KG1 (cell line): Measurements from ENCODE around the gene MPG.
"Not testable (repeated sequence)": the region's sequence is repeated elsewhere in the genome, so short reads cannot be mapped to it uniquely, and the experiment has no call there.

Experiments
- DNase-seq: peaks from one replicate; lab custom pipeline; 2025; lab: John Stamatoyannopoulos, UW

MPG gene, protein sequence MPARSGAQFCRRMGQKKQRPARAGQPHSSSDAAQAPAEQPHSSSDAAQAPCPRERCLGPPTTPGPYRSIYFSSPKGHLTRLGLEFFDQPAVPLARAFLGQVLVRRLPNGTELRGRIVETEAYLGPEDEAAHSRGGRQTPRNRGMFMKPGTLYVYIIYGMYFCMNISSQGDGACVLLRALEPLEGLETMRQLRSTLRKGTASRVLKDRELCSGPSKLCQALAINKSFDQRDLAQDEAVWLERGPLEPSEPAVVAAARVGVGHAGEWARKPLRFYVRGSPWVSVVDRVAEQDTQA

DNA sequence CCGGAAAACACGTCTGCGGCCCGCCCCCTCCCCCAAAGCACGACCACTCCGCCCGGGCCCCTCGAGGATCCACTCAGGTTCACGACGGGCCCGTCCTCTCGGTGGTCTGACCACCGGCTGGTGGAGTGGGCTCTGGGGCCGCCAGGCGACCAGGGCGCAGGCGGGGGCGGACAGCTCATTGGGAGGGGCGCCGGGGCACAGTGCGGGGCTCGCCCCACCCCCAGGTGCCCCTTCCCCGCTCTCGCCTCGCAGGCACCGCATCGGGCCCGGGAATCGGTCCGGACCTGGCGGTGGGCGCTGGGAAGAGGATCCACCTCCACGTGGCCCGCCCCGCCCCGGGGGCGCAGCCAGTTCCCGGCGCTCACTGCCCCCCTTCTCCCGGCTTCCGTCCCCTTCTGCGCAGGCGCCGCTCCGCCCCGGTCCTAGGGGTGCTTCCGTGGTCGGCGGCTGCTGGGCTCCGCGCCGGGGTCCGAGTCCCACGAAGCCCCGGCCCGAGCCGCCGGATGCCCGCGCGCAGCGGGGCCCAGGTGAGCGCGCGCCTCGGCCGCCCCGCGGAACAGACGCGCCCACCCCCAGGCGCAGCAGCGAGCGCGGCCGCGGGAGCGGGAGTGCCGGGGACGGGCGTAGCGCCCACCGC, at the start of gene MPG:
Gene MPG, plus strand, starts transcription at position 419 of the 637 bp plus-strand sequence. Its CDS starts 85 bp downstream, at position 504.
- peak; percentile 27 for DNase-seq

DNA sequence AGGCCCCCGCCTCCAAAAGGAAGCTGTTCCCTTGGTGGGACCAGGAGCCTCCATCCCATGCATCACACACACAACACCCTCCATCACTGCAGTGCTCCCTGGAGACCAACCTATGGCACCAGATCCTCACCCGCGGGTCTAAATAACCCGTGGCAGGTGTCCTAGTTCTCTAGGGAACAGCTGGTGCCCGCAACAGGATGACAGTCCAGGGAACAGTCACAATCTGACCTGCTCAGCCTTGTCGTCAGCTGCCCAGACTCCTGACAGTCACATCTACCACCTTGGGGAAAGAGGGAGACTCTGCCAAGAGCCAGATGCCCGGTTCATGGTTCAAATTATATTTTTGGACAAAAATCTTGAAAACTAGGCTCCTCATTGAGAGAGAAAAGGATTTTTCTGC, 47.4 kb upstream of the MPG start:
- not testable (repeated sequence) for DNase-seq

DNA sequence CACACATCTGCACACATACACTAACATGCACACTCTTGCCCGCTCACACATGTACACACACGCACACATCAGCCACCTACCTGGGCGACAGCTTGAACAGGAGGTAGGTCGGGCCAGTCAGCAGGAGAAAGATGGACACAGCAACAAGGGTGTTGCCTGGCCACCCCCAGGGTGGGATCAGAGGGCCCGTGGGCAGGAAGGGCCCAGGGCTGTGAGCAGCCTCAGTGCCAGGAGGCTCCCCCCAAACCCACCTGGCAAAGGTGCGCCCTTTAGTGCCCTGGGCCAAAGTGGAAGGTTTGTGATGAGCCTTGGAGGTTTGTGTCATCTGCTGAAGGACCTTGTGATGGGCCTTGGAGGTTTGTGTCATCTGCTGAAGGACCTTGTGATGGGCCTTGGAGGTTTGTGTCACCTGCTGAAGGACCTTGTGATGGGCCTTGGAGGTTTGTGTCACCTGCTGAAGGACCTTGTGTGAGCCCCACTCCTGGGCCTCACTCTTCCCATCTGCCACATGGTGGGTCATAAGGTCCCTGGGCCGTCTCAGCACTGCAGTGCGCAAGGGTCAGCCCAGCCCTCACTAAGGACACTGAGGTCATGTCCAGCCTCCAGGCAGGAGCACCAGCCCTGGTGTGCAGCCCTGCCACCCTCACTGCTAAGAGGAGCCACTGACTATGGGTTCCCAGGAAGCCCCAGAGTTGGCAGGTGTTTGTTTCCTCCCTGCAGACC, 44.7 kb upstream of the MPG start:
- DNase-seq: not testable (repeated sequence)

DNA sequence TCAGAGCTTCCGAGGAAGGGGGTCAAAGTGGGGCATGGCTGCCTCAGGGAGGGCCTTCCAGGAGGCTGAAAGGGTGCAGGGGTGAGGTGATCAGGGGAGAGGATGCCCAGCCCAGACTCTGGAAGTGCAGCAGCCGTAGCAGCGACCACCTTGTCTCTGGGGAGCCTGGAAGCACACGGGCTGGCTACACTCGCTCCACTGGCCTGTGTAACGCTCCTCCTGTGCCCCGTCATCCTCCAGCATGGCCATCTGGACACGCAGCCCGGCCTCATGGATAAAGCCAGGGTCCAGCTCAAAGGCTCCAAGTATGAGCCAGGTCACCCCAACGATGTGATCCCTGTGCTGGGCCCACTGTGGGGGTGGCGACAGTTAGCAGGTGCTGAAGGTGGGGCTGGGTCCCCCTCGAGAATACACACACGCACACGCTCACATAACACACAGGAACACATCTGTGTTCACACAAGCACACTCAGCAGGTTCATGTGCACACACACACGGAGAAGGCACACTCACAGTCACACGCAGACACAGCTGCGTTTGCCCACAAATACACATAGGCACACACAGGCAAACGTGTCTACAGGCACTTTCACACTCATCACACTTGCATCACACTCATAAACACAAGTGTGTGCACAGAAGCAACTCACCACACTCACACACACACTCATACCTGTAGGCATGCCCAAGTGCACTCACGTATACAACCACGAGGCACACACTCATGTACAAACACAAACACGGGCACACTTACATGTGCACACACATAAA, 44.0 kb upstream of the MPG start:
- no peak for DNase-seq

DNA sequence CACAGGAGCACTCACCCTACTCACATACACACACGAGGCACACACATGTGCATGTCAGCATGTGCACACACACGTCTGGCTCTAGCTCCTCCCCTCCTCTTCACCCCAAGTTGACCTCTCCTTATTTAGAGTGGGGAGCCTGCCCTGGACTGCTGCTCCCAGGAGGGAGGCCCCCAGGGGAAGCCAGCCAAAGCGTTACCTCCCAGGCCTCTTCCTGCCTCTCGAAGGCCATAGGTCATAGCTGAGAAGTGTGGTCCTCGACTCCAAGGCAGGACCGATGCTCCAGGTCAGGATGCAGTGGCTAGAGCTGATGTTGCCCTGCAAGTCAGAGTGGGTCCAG, 43.4 kb upstream of the MPG start:
- DNase-seq: no peak

DNA sequence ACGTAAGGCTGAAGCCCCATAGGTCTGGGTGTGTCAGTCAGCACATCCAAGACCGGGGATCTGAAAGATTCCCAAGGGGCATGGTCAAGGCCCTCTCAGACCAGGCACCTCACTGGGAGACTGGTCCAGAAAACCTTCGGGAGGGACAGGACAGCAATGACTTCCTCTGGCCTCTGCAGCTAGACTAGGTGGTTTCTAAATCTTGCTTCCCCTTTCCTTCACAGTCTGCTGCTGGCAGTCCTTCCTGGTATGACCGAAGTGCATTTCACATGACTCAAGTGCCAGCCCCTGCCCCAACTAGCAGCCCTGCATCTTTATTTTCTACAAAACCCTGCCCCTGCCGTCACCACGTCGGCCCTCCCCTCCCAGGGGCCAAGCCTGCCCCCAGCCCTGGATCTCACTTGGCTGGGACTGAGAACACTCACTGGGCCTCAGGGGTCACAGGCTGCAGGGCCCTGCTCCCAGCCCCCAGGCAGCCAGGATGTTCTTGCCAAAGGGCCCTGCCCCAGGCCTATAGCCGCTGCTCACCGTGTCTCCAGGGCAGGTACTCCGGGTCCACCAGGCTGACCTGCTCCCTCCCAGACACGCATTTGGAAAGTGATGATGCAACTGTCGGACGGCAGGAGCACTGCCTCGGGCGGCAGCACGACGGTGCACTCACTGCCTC, 42.9 kb upstream of the MPG start:
- peak; percentile 47 for DNase-seq

DNA sequence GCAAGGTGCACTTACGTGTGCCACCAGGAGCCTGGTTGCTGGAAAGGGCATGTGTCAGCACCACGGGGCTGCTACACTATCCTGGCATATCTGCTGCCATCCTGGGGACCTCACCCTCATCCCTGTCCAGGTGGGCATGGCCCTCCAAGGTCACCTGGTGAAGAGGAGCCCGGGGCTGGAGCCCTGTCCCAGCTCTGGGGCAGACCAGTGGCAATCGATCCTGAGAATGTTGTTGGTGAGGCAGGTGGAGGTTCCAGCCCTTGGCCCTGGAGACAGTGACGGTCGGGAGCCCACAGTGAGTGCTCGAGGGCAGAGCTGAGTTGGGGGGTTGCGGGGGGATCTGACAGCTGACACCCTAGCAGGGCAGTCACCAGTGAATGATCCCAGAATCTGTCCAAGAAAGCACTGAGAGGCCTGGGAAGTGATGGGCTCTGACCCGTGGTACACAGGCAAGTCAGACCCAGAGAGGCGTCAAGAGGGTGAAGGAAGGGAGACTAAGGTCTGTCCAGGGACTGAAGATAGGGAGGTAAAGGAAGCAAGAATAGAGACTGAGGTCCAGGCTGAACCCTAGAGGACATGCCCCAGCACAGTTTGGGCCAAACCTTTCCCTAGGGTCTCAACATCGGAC, 42.2 kb upstream of the MPG start:
- DNase-seq: no peak

DNA sequence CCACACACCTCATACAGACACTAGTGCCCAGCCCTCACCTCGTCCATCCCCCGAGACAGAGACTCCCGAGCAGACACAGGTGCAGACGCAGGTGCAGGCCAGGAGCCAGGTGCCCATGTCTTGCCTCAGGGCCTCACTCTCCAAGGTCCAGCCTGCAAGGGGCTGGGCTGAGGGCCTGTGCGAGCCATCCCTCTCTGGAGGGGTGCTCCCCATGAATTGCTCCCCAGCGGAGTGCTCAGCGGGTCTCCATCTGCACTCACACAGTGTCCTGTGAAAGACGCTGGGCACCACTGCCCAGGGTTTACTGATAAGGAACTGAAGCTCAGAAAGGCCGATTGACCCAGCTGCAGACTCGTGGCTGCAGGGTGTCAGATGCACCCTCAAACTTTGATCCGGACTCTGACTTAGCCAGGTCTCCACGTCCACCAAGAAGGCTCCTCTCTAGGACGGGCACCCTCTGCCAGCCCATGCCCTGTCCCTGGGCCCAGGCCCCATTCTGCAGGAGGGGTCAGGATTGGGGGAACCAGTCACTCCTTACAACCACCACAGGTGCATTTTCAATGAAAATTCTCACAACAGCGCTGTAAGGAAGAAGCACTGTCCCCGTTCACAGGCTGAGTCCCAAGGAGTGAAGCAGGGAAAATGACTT, 41.6 kb upstream of the MPG start:
- DNase-seq: no peak

DNA sequence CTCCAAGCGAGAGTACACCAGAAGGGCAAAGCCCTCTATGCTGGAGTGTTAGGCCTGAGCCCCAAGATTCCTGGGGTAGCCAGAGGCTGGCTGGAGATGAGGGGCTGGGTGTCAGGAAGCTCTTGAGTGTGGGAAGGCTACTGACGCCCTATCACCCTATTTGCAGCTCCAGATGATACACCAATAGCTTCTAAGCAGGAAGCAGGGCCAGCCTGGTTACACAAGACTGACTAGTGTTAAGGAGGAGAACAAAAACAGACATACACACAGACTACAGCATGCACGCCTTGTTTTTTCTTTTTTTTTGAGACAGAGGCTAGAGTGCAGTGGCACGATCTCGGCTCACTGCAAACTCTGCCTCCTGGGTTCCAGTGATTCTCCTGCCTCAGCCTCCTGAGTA, 40.5 kb upstream of the MPG start:
- no peak for DNase-seq

DNA sequence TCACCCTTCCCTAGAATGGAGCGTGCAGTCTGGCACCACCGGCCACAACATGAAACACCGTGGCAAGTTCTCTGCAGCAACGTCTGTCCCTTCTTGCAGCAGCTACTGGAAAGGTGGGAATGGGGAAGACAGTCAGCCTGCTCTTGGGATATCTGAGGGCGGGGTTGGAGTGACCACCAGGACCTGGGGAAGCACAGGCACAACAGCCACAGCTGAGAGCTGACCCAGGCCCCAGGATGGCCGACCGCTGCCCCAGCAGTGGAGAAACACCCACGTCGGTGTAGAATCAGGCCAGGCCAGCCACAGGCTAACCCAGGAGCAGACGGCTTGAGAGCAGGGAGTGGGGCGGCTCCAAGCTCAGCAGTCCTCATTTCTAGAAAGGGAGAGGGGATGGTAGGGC, 39.8 kb upstream of the MPG start:
- DNase-seq: not testable (repeated sequence)

DNA sequence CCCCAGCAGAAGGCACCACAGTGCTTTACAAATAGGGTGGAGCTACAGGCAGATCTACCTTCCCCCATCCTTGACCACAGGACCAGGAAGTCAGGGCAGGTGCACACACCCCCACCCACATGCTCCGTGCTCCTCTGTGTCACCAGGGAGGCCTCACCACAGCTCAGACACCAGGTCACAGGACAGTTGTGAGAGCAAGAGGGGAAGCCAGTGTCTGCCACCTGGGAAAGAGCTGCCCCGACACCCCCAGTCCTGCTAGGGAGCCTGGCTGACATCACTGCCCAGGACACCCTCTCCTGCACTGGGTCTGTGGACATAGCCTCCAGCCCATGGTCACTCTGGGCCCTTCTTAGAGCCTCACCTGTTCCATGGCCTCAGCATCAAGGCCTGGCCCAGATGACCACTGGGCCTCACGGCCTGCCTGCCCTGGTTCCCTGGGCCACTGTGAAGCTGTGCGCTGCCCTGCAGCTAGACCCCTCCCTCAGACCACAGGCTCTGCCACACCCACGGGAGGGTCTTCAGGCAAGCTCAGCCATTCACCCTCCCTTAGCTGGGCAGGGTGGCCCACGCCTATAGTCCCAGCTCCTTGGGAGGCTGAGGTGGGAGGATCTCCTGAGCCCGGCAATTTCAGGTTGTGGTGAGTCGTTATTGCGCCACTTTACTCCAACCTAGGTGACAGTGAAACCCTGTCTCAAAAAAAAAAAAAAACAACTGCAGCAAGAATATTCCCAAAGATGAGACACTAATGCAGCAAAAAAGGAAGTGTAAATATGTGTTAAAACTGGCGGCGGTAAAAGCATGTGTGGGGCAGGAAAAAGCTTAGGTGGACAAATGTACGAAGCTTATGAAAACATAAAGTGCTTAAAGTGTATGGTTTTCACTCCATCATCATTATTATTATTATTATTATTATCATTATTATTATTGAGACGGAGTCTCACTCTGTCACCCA, 38.8 kb upstream of the MPG start:
- DNase-seq: no peak

DNA sequence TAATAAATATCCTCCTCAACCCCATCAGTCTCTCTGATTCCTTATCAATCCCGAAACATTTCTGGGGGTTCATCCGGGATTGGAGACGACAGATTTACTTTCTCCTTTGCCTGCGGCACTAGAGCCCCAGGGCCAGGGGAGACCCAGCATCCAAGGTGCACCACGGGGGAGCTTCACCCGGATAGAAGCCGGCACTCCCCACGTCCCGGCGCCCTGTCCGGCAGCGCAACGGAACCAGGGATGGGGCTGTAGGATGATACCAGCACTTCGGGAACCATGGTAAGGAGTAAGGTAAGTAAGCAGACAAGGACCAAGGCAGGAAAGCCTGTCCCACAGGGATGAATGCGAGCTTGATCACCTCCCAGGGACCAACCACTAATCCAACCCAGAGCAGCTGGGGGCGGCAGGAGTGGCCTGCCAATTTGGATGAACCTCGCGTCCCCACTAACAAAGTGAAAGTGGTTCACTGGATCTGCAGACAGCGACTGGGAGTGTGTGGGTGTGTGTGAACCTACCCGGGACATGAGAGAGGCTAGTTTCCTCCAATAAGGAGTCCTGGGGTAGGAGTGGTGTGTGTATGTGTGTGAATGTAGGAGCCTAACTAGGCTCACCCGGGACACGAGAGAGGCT, 36.5 kb upstream of the MPG start:
- no peak for DNase-seq

DNA sequence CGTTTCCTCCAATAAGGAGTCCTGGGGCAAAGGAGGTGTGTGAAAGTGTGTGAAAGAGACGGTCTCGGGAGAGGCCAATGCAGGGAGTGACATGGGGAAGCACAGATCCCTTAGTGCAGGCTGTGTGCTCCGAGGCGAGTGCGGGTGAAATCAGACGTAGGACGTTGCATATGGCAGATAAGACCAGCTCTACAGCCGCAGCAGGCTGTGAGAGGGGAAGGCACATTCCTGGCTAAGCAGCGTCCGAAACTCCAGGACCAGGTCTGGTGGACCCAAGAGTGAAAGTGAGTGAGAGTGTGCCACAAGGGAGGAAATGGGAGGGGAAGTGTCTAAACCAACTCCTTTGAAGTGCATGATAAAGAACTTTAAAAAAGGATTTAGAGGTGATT, 36.0 kb upstream of the MPG start:
- no peak for DNase-seq

DNA sequence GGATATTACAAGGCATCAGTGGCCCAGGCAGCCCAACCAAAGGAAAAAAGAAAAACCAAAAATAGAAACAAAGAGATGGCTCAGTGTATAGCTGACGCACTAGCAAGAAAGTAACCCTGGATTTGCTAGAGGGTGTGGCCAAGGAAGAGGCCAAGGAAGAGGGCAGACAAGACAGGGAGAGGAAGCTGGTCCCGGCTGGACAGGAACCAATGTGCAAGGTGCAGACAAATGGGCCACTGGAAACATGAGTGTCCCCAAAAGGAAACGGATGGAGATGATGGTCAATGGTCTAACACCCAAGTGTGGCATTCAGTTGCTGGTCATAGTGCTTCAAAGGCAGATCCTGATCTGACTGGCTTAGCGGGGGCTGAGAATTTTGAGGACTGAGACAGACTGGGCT, 35.3 kb upstream of the MPG start:
- DNase-seq: no peak

DNA sequence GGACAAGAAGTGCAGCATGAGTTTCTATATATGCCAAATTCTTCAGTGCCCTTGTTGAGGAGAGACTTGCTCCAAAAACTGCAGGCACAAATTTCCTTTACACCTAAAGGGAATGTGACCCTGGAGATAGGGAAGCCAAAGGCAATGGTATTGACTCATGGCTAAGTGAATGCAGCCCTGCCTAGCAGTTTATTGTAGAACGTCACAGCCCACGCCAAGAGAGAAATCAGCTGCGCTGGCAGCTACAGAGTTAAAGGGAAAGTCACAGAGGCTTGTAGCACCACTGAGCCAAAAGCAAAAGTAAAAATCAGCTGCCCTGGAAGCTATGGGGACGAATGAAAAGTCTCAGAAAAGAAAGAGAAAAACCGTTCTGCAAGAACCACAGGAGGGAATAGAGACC, 34.7 kb upstream of the MPG start:
- DNase-seq: no peak

DNA sequence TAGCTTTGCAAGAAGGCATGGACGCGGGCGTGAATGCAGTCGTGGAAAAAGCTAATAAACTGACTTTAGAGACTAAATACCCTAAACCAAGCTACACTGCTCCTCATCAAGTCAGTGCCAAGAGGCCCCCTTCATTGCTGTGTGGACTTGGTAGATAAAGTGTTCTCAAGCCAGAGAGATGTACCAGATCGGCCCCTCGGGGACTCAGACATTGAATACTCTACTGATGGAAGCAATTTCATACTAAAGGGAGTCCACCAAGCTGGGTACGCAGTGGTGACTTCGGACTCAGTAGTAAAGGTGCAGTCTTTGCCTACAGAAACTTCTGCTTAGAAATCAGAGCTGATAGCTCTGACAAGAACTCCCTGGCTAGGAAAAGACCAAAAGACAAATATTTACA, 33.4 kb upstream of the MPG start:
- DNase-seq: no peak

DNA sequence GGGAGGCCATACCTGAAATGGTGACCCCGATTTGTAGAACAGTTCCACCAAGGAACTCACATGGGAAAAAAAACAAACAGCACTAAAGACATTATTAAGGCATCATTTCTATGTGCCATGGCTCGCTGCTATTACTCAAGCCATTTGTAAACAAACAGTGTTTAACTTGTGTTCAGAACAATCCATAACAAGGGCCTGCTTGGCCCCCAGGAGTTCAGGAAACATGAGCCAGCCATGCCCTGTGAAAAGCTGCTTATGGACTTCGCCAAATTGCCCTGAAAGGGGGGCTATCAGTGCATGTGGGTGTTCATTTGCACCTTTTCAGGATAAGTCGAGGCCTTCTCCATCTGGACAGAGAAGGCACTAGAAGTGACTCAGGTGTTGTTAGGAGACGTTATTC, 32.6 kb upstream of the MPG start:
- DNase-seq: no peak

DNA sequence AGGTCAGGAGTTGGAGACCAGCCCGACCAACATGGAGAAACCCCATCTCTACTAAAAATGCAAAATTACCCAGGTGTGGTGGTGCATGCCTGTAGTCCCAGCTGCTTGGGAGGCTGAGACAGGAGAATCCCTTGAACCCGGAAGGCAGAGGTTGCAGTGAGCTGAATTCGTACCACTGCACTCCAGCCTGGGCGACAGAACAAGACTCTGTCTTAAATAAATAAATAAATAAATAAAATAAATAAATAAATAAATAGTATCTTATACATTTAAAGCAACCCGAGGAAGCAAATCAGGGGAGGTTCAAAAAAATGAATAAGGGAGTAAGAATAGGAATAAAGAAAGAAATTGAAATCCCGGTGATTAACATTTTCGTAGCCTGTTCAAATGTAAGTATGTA, 31.5 kb upstream of the MPG start:
- DNase-seq: not testable (repeated sequence)

DNA sequence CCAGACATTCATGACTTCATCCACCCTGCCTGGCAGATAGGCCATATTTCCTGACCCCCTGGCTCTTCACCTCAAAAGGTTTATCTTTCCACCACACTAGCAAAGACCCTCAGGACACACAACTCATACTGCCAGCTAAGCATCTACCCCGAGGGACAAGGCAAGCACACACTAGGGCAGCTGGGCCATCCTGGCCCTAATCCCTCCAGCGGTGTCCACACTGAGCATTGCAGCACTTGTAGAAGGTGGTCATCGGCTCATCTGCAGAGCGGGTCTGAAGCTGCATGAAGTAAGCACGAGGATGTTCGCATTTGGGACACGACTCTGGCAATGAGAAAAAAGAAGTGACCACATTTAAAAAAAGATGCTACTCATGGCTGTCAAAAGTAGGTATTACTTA, 30.8 kb upstream of the MPG start:
- no peak for DNase-seq
